ENCODE measurements around the gene PSG1.
"Not testable (repeated sequence)": the region's sequence is repeated elsewhere in the genome, so short reads cannot be mapped to it uniquely, and the experiment has no call there.

Gene PSG1

GRCh38 chr19:42880621-42881020 is 1.1 kb upstream of the PSG1 start:
- not testable (repeated sequence) for DNase-seq

DNA sequence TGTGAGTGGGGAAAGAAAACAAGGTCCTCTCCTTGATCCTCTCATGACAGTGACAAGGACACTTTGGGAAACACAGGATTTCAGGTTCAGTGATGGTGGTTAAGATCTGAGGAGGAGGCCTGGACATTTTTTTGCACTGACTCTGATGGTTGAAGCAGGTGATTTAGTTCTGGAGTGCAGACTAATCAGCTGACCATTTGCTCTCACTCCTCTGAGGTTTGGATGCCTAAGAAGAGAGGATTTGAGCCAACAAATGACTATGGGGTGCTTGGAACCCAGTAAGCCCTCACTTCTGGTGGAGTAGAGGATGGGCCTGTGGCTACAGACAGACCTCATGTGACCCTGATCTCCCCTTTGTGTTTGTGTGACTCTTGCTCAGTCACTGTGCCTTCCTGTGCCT is 2.9 kb downstream of the PSG1 start:
- DNase-seq, result not testable (repeated sequence)

DNA sequence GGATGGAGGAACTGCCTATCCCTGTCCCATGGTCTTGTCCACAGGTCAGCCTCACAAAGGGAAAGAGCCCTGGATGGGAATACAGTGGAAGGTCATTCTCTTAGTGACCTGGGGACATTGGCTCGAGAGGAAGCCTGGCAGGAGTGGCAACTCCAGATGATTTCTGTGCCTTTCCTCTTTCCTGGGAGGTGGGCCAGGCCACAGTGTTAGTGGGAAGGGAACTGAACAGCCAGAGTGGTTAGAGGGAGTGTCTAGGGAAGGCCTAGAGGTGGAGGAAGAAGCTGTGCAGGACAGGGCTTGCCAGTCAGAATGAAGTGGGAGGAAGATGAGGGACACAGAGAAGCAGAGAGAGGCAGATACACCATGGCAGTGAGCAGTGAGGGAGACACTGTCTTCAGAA is 3.6 kb downstream of the PSG1 start:
- DNase-seq, result not testable (repeated sequence)

DNA sequence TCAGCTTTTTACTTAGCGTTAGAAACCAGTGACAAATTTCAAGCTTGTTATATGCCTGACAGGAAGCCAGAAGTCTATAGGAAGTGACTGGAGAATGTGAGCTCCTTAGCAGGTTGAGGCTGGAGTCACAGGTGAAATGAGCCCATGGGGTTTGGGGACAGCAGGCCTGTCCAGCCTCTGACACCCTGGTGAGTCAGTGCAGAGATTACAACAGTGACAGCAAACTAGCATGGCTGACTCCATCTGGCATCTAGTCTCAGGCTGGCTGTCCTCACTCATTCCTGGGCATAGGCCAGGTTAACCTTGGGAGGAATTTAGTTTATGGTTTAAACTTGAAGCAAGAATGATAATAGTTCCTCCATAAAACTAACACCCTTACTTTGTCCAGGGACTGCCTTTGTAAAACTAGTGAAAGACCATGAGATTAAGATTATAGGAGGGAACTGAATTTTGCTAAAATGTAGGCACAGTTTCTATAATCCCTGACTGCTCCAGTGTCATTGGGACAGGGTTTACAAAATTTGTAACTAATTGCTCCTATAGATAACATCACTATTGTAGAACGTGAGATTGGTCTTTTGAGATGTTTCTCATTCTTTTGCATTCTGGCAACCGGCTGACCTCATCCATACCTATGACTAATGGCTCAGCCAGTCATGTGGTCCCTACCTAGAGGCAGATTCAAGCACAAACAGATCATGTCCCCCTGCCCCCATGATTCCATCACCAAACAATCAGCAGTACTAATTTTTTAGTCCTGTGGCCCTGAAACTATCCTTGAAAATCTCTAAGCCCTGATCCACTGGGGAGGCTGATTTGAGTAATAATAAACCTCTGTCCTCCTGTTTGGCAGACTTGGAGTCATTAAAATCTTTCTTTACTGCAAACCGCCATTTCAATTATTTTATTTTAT is 4.4 kb downstream of the PSG1 start:
- DNase-seq, result not testable (repeated sequence)

GRCh38 chr19:42874136-42874535 is 5.4 kb downstream of the PSG1 start:
- DNase-seq, result not testable (repeated sequence)

DNA sequence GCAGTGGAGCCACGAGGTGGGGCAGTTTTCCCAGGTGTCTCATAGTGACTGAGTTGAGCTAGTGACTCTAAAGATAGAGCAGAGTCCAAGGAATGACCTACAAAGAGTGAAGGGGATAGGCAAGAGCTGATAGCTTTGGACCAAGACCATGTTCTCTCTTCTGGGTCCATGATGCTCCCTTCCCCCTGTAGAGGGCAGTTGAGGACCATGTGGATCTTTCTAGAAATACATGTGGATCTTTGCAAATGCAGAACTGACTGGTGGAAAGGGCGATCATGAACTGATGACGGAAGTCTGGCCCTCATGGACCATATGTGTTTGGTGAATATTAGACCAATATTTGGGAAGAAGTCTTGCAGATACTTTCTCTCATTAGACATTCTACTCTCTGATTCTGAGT is 6.9 kb downstream of the PSG1 start:
- no peak for DNase-seq

- DNase-seq, result no peak
Observed at GRCh38 chr19:42857544-42857867, 22.0 kb downstream of the PSG1 start.

DNA sequence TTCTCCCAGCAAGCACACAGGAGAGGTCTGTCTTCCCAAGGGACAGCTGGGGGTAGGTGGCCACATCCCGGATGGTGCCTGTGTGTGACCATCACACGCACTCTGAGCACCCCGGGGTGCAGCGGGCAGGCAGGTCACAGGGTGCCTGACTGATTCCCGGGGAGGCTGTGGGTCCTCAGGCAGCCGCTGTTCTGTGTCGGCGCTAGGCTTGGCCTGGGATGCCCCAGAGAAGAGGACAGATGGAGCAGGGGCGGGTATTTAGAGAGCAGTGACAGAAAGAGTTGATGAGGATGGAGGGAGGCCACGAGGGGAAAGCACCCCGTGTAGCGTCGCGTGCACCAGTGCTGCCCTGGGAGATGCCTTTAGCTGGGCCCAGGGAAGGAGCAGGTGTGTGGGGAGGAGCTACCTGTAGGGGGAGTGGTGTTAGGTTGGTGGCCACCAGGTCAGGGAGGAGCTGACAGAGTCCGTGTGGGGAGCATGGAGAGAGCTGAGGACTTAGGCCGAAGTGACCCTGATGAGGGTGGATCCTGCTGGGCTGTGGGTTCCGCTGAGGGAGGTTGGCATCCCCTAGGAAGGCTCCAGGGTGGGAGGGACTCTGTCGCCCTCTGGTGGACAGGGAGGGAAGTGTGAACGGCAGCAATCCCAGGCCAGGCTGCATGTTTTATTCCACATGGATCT is 22.5 kb downstream of the PSG1 start:
- not testable (repeated sequence) for DNase-seq

DNA sequence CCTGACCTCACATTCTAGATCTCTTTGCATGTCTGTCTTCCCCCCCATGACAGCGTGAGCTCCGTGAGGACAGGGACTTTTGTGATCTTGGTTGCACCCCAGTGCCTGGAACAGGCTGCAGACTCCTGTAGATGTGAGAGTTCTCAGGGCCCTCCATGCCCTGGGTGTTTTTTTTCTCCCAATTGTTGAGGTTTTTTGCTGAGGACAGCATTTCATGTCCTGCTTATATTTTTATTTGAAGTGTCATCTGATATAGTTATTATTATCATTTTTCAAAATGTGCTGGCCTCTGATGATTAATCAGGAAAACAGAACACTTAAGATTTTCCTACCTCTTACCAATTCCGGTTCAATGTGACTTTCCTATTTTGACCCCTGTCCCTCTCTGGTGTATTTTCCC is 24.8 kb downstream of the PSG1 start:
- not testable (repeated sequence) for DNase-seq

DNA sequence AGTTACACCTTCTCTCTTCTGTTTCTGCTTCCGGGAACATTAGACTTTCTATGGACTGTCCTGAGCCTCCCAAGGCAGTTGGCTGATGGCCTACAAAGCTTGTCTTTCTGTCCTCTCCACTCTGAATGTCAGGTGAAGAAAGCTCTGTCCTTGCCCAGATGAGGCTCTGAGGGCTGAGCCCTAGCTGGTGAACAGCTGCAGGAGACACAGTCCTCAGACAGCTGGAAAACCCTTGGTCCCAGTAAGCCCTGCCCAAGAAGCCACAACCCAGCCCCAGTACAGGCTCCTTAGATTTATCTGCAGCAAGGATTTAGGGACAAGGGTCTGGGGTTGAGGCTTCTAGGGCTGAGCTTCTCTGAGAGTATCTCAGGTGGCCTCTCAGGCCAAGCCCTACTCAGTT is 26.3 kb downstream of the PSG1 start:
- DNase-seq, result not testable (repeated sequence)

DNA sequence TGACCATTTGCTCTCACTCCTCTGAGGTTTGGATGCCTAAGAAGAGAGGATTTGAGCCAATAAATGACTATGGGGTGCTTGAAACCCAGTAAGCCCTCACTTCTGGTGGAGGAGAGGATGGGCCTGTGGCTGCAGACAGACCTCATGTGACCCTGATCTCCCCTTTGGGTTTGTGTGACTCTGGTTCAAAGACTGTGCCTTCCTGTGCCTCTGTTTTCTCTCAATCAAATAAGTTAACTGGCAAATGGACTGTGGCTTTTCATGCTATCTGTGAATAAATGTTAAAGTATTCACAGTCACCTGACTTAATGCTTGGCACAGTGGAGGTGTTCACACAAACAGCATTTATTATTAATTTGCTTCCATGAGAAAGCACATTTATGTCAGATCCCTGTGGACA is 26.7 kb downstream of the PSG1 start:
- not testable (repeated sequence) for DNase-seq

GRCh38 chr19:42851718-42852280 is 27.7 kb downstream of the PSG1 start:
- DNase-seq, result not testable (repeated sequence)

DNA sequence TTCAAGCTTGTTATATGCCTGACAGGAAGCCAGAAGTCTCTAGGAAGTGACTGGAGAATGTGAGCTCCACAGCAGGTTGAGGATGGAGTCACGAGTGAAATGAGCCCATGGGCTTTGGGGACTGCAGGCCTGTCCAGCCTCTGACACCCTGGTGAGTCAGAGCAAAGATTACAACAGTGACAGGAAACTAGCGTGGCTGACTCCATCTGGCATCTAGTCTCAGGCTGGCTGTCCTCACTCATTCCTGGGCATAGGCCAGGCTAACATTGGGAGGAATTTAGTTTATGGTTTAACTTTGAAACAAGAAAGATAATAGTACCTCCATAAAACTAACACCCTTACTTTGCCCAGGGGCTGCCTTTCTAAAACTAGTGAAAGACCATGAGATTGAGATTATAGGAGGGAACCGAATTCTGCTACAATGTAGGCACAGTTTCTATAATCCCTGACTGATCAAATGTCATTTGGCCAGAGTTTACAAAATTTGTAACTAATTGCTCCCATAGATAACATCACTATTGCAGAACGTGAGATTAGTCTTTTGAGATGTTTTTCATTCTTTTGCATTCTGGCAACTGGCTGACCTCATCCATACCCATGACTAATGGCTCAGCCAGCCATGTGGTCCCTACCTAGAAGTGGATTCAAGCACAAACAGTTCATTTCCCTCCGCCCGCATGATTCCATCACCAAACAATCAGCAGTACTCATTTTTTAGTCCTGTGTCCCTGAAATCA is 28.4 kb downstream of the PSG1 start:
- no peak for DNase-seq

DNA sequence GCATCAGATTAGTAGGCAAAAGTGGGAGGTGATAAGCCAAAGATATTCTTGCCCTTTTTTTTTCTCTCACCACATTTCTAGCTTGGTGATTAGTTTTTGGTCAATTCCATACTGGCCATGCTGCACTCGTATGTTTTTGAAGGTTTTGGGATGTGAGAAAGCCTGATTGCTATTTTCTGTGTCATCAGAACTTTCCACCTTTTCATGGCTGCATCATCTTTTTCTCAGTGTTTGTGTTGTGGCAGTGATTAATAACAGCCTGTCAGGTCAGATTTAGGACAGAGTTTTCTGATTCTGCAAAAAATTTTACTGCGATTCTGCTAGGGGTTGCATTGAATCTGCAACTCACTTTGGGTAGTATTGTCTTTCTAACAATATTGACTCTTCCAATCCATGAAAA is 32.9 kb downstream of the PSG1 start:
- DNase-seq, result no peak

- not testable (repeated sequence) for DNase-seq
Observed at GRCh38 chr19:42843631-42844030, 35.9 kb downstream of the PSG1 start.

DNA sequence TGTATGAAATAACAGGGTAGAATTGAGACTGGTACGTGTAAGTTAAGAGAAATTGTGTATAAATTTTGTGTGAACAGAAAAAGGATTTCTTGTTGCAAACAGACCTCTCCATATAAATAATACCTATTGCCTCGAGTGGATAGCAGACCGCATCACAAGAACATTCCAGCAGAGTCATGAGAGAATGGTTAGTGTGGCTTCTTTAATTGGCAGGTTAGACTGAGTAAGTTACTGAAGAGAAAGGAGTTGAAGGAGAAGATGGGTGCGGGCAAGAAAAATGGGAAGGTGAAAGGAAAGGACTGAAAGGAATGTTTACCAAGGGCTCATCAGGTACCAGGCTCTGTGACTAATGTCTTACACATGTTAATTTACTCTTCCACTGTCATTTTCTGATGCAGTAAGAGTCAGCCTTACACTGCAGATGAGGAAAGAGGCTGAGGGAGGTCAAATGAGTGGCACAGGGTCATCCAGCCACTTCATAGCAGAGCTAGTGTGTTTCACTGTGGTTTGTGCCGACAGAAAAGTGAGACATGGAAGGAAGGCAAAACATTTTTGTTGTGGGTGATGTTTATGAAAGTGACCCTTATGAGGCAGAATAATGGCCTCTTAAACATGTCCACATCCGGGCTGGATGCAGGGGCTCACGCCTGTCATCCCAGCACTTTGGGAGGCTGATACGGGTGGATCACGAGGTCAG is 46.6 kb downstream of the PSG1 start:
- DNase-seq, result not testable (repeated sequence)

GRCh38 chr19:42832023-42832680 is 47.4 kb downstream of the PSG1 start:
- not testable (repeated sequence) for DNase-seq

DNA sequence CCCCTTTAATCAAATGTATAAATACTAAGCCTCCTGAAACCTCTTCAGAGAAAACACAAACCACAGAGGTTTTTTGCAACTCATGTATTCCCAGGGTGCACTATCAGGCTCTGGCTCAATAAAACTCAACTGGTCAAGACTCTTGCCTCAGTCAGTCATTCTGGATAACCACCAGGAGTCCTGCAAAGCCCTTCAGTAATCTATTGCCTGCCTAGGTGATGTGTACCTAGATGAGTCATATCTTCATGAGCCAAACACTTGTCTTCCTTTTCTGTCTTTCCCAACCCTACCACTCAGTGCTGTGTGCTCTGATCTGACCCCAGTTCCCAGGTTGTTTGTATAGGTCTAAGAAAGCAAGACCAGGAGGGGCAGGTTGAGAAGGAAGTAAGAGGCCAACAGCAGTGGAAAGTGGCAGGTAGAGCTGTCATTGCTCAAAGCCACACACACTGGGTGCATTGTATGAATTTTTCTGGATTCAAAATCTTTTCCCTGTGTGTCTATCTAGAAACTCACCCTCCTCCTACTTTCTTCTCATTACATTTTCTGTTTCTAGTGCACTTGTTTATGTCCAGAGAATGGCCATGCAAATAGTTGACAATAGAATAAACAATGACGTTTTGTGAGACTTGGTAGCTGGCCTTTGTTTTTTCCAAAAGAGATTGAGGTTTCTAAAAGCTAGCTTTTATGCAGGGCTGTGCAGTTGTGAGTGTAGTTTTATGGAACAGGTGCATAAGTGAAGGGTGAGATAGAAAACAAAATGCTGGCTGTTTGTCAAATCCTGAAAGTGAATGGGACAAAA is 48.1 kb downstream of the PSG1 start:
- DNase-seq, result no peak

- DNase-seq, result not testable (repeated sequence)
Observed at GRCh38 chr19:42821306-42821977, 58.1 kb downstream of the PSG1 start.

- DNase-seq, result not testable (repeated sequence)
Observed at GRCh38 chr19:42819960-42820650, 59.4 kb downstream of the PSG1 start.

All from left hindlimb (tissue), 1 donor.